Activated CD4-positive, alpha-beta T cell treated with anti-CD3 and anti-CD28 coated beads, Interleukin-2, amount 50 U/mL, for 24 hours (primary cell): Measurements from ENCODE around the gene SLC2A9.

ENCODE experiments used
- DNase-seq, 2 donors: peaks; one replicate each; pipeline ENCODE4 v3.0.0-alpha.2; 2020; ENCODE audit warnings: low read depth in 1 of 2, low spot score in 1 of 2

SLC2A9 gene

DNA sequence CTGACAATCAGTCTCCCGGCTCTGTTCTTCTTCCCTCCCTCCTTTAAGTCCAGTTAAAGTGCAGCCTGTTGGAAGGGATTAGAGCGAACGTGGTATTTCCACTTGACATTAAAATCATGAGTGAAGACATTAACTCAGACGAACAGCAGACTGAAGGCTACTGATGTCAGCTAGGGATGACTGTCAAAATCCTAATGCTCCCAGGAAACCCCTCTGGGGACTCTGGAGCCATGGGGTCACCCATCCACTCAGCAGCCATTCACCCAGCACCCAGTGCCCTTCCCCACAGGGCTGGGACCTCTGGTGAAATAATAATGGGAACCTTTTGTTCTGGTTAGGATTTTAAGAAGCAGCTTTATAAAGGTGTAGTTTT is 126.0 kb downstream of the SLC2A9 start:
- DNase-seq = no peak

GRCh38 chr4:9894644-9895332 is 126.5 kb downstream of the SLC2A9 start:
- DNase-seq = no peak

- DNase-seq = no peak
These were observed 127.8 kb downstream of the SLC2A9 start for GRCh38 chr4:9893329-9894108.

DNA sequence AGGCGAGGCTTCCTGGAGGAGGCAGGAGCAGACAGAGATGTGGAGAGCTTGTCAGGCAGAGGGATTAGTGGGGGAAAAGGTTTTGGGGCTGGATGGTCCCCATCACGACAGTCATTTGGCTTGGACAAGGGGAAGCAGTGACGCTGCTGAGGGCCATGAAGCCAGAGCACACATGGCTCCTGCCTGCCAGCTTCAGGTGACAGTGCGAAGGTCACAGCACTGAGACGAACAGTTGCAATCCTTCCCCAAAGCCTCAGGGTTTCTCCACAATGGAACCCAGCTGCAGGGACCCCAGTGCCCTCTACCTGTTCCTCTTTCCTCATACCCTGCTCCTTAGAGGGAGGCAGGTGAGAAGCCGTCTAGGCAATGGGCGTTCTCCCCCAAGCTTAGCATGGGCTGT is 129.6 kb downstream of the SLC2A9 start:
- DNase-seq = no peak

DNA sequence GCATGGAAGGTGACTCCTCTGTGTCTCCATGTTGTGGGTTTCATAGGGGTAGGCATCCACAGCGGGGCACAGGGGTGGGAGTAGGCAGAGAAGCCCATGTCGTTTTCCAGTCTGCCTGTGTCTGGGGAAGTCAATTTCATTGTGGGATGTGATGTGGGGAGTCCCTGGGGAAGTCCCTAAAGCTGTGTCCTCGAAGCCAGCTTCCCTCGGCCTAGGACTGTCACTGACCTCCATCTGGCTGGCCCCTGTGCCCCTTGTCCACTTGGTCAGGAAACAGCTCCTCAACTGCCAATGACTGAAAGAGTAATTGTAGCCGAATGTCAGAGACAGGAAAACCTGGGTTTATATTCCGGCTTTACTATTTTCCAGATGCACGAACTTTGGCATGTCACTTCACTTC is 130.2 kb downstream of the SLC2A9 start:
- no peak for DNase-seq

DNA sequence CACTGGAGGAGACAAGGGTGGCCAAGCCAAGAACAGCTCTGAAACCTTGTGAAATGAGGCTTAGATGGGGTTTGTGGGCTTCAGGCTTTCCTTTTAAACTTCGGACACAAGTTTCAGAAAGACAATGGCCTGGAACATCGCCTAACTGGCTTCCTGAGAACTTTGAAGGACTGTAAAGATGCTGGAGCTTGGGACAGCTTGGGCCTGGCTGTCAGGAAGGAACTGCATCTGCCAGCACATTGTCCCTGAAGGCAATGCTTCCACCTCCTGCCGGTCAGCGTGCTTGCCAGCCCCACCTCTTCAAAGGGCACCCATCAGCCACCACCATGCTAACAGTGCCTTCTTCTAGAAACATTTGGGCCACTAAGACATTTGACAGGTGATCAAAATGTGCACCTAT is 132.0 kb downstream of the SLC2A9 start:
- no peak for DNase-seq

- DNase-seq = no peak
These were observed 135.3 kb downstream of the SLC2A9 start for GRCh38 chr4:9885958-9886357.

DNA sequence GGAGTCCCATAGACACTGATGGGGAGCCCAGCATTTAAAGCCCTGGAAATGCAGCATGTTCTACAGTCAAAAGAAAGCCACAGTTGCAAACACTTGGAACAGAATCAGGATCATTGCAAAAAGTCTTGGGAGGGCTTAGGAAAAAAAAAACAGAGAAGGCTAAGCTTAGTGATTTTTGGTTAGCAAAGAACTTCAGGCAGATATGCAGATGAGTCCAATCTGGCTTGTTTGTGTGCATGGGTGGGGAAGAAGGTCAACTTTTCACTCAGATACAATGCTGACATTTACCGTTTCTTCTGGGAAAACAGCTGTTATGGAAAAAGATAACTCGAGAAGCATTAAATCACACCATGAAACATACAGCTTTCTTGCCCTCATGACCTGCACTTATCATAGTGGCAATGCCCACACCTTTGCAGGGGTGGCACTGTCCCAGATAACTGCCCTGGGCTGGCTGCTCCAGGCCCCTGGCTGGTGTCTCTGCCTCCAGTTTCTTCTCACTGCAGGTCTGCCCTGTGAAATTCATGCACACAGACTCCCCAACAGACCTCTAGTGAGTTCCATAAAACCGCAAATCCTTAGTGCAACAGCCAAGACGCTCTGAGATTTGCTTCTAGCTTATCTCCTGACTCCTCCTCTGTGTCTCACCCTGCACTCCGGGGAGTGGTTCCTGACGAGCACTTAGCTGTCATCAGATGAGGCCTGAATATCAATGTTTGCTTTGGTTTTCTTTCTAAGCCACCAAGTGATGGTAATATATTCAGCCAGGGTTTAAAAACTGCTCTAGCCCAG is 140.7 kb downstream of the SLC2A9 start:
- no peak for DNase-seq

DNA sequence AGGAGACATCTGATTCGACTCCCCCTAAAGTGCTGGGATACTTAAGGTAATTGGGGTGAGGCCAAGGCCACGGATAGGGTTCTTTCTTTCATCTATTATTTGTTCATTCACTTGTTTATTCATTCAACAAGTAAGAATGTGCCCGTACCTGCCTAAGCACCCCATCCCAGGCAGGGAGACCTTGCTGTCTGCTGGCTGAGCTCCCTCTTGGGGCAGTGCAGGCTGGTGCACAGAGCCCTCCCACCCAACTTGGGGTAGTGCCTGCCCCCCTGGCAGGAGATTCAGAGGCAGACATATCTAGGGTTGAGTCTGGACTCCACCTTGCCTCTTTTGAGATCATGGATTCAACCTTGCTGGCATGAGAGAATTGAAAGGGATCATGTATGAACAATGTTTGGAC is 144.2 kb downstream of the SLC2A9 start:
- DNase-seq = no peak

DNA sequence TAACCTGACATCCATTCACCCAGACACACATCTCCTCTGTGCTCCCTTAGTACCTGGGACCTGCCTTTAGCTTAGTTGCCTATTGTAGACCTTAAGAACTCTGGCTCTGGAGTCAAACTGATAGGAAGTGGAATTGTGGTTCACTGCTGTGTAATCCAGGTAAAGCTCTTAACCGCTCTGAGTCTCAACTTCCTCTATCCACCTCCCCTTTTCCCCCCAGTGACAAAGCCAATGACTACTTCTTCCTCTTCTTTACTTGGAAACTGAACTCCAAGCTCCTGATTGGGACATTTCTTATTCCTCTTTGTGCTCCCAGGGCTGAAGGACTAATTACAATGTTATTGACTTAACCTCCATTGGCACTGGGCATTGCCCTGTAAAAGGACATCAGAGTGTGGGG is 145.8 kb downstream of the SLC2A9 start:
- DNase-seq = no peak

DNA sequence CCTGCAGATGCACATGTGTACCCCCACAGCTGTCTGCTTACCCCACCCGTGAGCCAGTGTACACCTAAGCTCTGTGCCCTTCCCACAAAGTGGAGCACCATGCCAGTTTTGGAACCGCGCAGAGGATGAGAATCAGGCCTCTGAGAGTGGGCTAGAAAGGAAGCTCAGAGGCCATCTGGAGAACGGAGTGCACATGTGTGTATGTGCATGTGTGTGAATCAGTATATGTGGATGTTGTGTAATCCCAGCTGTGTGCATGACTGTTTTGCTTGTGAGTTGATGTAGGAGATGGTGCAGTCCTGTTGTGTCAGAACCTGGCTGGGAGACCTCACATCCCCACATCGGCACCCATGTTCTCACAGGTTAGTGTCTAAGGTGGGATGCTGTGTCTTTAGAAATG is 146.9 kb downstream of the SLC2A9 start:
- DNase-seq = no peak

- DNase-seq = no peak
These were observed 151.0 kb downstream of the SLC2A9 start for GRCh38 chr4:9870165-9870790.

GRCh38 chr4:9867751-9868425 is 153.4 kb downstream of the SLC2A9 start:
- DNase-seq = no peak

- no peak for DNase-seq
These were observed 154.4 kb downstream of the SLC2A9 start for GRCh38 chr4:9866931-9867330.

DNA sequence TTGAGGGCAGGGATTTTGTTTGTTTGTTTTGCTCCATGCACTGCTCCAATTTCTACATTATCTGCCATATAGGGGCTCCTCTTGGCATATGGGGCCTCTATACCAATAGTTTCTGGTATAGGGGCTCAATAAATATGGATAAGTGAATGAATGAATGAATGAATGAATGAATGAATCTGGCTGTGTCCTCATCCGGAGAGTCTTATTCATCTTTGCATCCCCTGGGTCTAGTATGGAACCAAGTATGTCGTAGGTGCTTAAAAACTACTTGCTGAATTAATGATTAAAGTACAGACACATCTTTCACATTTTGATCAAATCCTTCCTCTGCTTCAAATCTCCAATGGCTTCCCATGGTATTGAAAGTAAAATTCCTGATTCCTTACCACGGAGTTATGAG is 159.7 kb downstream of the SLC2A9 start:
- DNase-seq = no peak

- no peak for DNase-seq
These were observed 161.5 kb downstream of the SLC2A9 start for GRCh38 chr4:9859810-9860209.

GRCh38 chr4:9849538-9849920 is 171.8 kb downstream of the SLC2A9 start:
- DNase-seq = no peak

DNA sequence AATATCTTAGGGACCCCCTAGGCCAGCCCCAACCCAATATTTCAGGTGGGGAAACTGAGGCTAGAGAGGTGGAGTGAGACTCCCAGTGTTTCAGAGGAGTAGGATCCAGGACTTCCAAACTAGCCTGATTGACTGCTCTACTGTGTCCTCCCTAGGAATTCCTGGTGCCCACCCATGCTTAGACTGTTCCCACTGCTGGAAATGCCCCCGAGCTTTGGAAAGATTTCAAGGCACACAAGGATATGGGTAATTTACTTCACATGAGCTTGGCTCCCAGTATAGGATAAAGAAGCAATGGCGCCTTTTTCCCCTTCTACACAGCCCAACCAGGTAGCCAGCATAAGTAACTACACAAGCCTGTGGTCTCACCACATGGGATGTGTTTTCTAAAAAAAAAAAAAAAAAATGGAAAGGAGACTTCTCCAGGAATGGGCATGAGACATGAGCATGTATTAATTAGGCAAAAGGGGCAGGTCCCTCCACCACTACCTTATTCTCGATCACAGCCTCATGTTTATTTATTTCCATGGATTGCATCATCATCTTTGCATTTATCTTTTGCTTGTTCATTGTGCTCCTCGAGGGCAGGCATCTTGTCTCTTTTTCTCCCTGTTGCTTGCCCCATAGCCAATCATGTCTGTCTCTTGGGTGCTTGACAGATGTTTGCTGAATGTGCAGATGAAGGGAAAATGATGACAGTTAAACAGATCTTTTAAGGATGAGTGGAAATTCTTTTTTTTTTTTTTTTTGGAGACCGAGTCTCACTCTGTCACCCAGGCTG is 173.1 kb downstream of the SLC2A9 start:
- no peak for DNase-seq

- no peak for DNase-seq
These were observed 175.4 kb downstream of the SLC2A9 start for GRCh38 chr4:9845791-9846493.

DNA sequence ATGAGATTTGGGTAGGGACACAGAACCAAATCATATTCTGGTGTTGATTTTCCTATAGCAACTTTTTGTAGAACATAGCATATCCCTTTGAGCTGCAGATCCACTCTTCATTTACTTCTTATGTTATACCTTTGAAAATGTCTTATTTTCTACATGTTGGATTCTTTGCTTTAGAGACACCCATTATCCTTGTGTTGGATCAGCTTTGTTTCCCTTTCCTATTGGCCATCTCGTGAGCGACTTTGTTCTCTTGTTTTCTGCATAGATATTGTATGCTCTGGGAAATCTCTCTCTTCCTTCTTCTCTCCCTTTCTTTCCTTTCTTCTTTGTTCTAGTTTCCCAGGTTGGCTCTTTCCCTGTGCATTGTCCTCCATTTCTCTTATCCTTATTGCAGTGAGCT is 180.2 kb downstream of the SLC2A9 start:
- DNase-seq = no peak
